ENCODE data around the gene EFCAB10. TPM values are rescaled to one million over a fixed set of nuclear protein-coding genes. Genes with fewer than 3 reads are reported as not detected.
A peak's percentile ranks its signal among the peaks of the same experiment; 100 is the strongest.
"Not testable (repeated sequence)": the region's sequence is repeated elsewhere in the genome, so short reads cannot be mapped to it uniquely, and the experiment has no call there.

EFCAB10 gene
- total RNA-seq, 2 experiments from 2014 or later, result not detected

DNA sequence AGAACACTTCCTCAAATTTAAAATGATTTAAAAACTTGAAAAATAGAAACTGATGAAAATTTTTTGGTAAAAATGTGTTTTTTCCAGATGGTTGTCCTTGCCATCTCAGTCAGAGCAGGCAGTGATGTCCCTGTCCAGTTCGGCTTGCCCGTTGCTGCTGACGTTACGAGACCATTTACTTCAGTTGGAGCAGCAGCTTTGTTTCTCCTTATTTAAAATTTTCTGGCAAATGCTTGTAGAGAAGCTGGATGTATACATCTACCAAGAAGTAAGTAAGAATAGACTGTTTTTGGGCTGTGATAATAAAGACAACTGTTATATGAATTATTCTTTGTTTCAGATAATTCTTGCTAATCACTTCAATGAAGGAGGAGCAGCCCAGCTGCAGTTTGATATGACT is 16.1 kb downstream of the EFCAB10 start:
- intact Hi-C loops (cut with micrococcal nuclease), result no loop called here
- no peaks in the 10 kb centered on the region for H3K9me3 Mint-ChIP-seq
- CTCF ChIA-PET, result interaction anchor here (0.7 to 0.9 kb wide), 2 partner anchors 33 to 166 kb away, joined by 3 to 4 read pairs; partner anchors contain the start of gene RINT1
- POLR2A ChIA-PET, result no interaction called here
- no peak overlapping the region for H3K27ac Mint-ChIP-seq
- H3K27me3 Mint-ChIP-seq, result no peaks in the 10 kb centered on the region
- no peak for DNase-seq
- H3K4me1 Mint-ChIP-seq (ENCODE audit: low read depth), result no peaks in the 10 kb centered on the region
- H3K4me3 Mint-ChIP-seq, result no peak overlapping the region
- peaks cover 21% of the 10 kb centered on the region for H3K36me3 Mint-ChIP-seq

DNA sequence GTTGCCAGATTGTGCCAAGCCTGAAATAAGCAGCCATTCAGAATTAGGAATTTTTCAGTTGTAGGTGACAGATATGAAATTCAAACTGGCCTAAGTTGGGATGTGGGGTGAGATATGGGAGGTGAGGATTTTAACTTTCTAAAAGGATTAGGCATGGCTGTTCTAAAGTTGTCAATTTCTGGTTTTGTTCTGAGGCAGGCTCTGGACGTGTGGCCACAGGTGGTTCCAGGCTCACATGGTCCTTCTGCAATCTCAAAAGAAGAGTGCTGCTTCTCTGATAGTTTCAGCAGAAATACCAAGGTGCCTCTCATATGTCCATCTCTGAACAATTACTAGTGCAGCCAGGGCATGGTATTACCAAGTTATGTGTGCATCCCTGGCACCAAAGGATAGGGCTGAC is 21.4 kb downstream of the EFCAB10 start:
- Mint-ChIP-seq H3K4me3 (no peak overlapping the region), H3K27me3 (no peaks in the 10 kb centered on the region), H3K36me3 (peaks cover 19% of the 10 kb centered on the region), H3K9me3 (no peaks in the 10 kb centered on the region), H3K27ac (no peak overlapping the region), H3K4me1 (ENCODE audit: low read depth) (no peaks in the 10 kb centered on the region)
- POLR2A ChIA-PET, result no interaction called here
- CTCF ChIA-PET, result no interaction called here
- intact Hi-C loops (cut with micrococcal nuclease), result no loop called here
- no peak for DNase-seq

DNA sequence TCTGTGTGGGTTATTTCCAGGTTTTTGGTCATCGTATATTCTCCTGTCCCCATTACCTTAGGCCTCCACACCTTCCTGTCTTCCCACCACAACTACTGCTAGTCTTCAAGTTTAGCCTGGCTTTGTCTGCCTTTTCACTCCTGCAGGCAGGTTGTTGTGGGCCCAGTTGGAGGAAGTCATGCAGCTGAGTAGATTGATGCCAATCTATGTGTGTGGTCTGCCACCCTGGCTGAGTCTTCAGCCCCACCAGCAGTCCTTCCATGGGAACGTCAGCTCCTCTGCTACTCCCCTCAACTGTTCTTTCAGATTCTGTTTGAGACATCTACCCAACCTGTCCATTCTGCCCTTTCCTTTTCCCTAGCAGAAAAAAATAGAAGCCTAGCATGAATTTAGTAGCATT is 43.0 kb downstream of the EFCAB10 start:
- H3K27me3 Mint-ChIP-seq, result no peaks in the 10 kb centered on the region
- H3K9me3 Mint-ChIP-seq, result no peaks in the 10 kb centered on the region
- DNase-seq, result no peak
- POLR2A ChIA-PET, result no interaction called here
- H3K36me3 Mint-ChIP-seq, result peaks cover 20% of the 10 kb centered on the region
- CTCF ChIA-PET, result no interaction called here
- no peak overlapping the region for H3K27ac Mint-ChIP-seq
- no peak overlapping the region for H3K4me3 Mint-ChIP-seq
- intact Hi-C loops (cut with micrococcal nuclease), result no loop called here
- peaks cover 11% of the 10 kb centered on the region for H3K4me1 Mint-ChIP-seq (ENCODE audit: low read depth)

DNA sequence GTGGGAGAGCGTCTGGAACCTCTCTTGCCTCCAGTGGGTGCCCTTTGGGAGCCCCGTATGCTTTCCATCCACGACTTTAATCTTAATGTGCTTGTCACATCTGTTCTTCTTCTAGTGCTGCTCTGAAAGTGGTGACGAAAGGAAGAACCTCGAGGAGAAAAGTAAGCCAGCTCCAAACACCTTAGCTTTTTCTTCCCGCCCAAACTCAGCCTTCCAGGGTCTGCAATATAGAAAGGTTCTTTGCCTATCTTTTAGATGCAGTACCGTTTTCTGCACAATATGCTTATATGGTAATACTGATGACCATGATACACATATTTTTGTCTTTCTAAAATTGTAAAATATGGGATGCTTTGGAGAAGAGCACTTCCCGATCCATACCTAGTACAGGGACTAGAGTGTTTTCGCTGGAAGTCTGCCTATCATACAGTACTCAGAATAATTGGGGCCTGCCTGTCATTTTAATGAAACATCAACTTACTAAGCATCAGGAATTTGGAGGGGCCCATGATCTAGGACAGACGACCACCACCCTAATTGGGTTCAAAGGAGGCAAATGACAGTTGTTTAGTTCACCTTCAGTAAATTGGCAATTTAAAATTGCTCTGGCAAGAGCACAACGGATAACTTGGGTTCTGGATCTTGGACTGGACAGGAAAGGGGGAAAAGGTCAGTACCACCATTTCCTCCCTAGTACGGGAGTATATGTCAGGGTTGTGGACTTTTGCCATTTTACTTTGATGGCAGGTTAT is 48.4 kb downstream of the EFCAB10 start:
- no peak for DNase-seq
- H3K36me3 Mint-ChIP-seq, result peaks cover 2% of the 10 kb centered on the region
- no peaks in the 10 kb centered on the region for H3K27me3 Mint-ChIP-seq
- CTCF ChIA-PET, result interaction anchor here (1.3 to 2.1 kb wide), 6 partner anchors 12 to 552 kb away, joined by 3 to 11 read pairs (median 5); no protein-coding TSS in a partner anchor
- peak overlapping the region; percentile 86 for H3K4me3 Mint-ChIP-seq
- H3K4me1 Mint-ChIP-seq (ENCODE audit: low read depth), result peaks cover 22% of the 10 kb centered on the region
- no peaks in the 10 kb centered on the region for H3K9me3 Mint-ChIP-seq
- intact Hi-C loops (cut with micrococcal nuclease), result loop anchor here (1.0 to 5.0 kb wide), 6 partner anchors 11 to 591 kb away; partner anchors contain the start of gene PUS7
- H3K27ac Mint-ChIP-seq, result peak overlapping the region; percentile 88
- POLR2A ChIA-PET, result interaction anchor here (1.1 to 1.7 kb wide), 5 partner anchors 8 to 37 kb away, joined by 4 to 7 read pairs (median 4); partner anchors contain the start of gene PUS7

DNA sequence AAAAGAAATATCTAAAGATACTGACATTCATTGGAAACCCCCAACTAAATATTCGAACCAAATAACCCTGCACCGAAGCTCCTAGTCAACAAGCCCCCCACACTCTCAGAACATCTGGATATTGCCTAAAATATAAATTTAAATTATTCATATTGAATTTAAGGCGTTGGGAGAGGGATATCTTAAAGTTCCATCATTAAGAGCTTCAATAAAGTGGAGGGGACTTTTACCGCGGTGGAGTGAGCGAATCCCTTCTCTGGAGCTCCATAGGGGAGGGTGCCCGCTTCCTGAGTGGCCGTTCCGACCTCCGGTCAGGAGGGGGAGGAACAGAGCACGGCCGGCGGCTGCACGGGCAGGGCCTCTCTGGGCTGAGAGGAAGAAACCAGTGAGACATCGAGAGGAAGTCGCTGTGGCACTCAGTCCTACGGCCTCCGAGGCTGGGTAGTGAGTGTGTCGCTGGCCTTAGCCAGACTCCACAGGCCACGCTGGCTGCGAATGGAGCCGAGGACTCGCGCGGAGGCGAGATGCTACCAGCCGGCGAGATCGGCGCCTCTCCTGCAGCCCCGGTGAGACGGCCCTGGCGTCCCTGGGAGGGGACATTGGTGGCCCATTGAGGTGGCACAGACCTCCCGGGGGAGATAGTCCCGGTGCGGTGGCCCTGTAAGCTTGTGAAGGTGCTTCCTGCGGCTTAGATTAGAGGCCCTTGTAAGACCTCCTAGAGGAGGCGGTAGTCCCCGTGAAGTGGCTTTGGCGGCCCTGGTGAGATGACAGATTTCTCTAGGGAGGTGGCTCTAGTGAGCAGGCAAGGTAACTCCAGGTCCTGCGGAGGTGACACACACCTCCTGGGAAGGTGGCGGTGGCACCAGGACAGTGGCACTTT is 49.3 kb downstream of the EFCAB10 start, which contains the start of gene RINT1:
Gene RINT1, plus strand, starts transcription at position 410 of the 880 bp plus-strand sequence. Its CDS starts 115 bp downstream, at position 525.
- no peaks in the 10 kb centered on the region for H3K27me3 Mint-ChIP-seq
- ChIA-PET CTCF (interaction anchor here (0.8 to 2.1 kb wide), 17 partner anchors 9 to 525 kb away, joined by 3 to 11 read pairs (median 4); no protein-coding TSS in a partner anchor), POLR2A (interaction anchor here (0.6 to 1.7 kb wide), 12 partner anchors 9 to 520 kb away, joined by 3 to 7 read pairs (median 4); partner anchors contain the start of gene PUS7)
- peaks cover 22% of the 10 kb centered on the region for H3K4me1 Mint-ChIP-seq (ENCODE audit: low read depth)
- peaks cover 2% of the 10 kb centered on the region for H3K36me3 Mint-ChIP-seq
- no peaks in the 10 kb centered on the region for H3K9me3 Mint-ChIP-seq
- peak; percentile 94 for DNase-seq
- intact Hi-C loops (cut with micrococcal nuclease), result loop anchor here (1.0 to 5.0 kb wide), 7 partner anchors 10 to 590 kb away; partner anchors contain the start of genes PUS7 and SRPK2
- peak within 1 kb of the TSS; percentile 86 for H3K4me3 Mint-ChIP-seq
- H3K27ac Mint-ChIP-seq, result peak within 1 kb of the TSS; percentile 88

GRCh38 chr7:105530546-105530945 is 50.7 kb downstream of the EFCAB10 start:
- ChIA-PET CTCF (no interaction called here), POLR2A (interaction anchor here (0.6 kb wide), 1 partner anchor 336 kb away, joined by 3 read pairs; no protein-coding TSS in a partner anchor)
- Mint-ChIP-seq H3K4me3 (peak overlapping the region; percentile 35), H3K27me3 (no peaks in the 10 kb centered on the region), H3K9me3 (no peaks in the 10 kb centered on the region), H3K27ac (no peak overlapping the region), H3K36me3 (no peaks in the 10 kb centered on the region), H3K4me1 (ENCODE audit: low read depth) (peaks cover 18% of the 10 kb centered on the region)
- intact Hi-C loops (cut with micrococcal nuclease), result loop anchor here (2.0 to 5.0 kb wide), 3 partner anchors 142 to 588 kb away; partner anchors contain the start of gene SRPK2
- DNase-seq, result no peak

- Mint-ChIP-seq H3K27ac (peak overlapping the region; percentile 38), H3K4me1 (ENCODE audit: low read depth) (peaks cover 18% of the 10 kb centered on the region), H3K36me3 (no peaks in the 10 kb centered on the region), H3K4me3 (peak overlapping the region; percentile 35), H3K27me3 (no peaks in the 10 kb centered on the region), H3K9me3 (no peaks in the 10 kb centered on the region)
- ChIA-PET CTCF (no interaction called here), POLR2A (interaction anchor here (0.6 kb wide), 1 partner anchor 336 kb away, joined by 3 read pairs; no protein-coding TSS in a partner anchor)
- no peak for DNase-seq
- intact Hi-C loops (cut with micrococcal nuclease), result loop anchor here (2.0 to 5.0 kb wide), 3 partner anchors 141 to 588 kb away; partner anchors contain the start of gene SRPK2
These were observed 51.2 kb downstream of the EFCAB10 start for GRCh38 chr7:105530126-105530525.

DNA sequence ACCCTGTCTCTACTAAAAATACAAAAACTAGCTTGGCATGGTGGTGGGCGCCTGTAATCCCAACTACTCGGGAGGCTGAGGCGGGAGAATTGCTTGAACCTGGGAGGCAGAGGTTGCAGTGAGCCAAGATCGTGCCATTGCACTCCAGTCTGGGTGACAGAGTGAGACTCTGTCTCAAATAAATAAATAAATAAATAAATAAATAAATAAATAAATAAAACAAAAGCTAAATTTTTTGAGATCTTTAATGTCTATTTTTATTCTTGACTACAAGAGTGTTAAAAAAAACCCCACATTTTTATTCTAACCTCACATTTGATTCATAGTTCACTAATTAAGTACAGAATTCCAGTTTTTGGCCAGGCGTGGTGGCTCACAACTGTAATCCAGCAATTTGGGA is 53.6 kb downstream of the EFCAB10 start:
- H3K4me1 Mint-ChIP-seq (ENCODE audit: low read depth); DNase-seq; H3K36me3 Mint-ChIP-seq; intact Hi-C loops (cut with micrococcal nuclease); POLR2A ChIA-PET; H3K9me3 Mint-ChIP-seq; H3K27ac Mint-ChIP-seq; CTCF ChIA-PET; H3K4me3 Mint-ChIP-seq; H3K27me3 Mint-ChIP-seq: not testable (repeated sequence)

GRCh38 chr7:105524840-105525239 is 56.5 kb downstream of the EFCAB10 start:
- no peak for DNase-seq
- no peaks in the 10 kb centered on the region for H3K27me3 Mint-ChIP-seq
- no peaks in the 10 kb centered on the region for H3K9me3 Mint-ChIP-seq
- no peak overlapping the region for H3K4me3 Mint-ChIP-seq
- intact Hi-C loops (cut with micrococcal nuclease), result no loop called here
- no peak overlapping the region for H3K27ac Mint-ChIP-seq
- H3K4me1 Mint-ChIP-seq (ENCODE audit: low read depth), result peaks cover 11% of the 10 kb centered on the region
- POLR2A ChIA-PET, result no interaction called here
- H3K36me3 Mint-ChIP-seq, result no peaks in the 10 kb centered on the region
- CTCF ChIA-PET, result no interaction called here

DNA sequence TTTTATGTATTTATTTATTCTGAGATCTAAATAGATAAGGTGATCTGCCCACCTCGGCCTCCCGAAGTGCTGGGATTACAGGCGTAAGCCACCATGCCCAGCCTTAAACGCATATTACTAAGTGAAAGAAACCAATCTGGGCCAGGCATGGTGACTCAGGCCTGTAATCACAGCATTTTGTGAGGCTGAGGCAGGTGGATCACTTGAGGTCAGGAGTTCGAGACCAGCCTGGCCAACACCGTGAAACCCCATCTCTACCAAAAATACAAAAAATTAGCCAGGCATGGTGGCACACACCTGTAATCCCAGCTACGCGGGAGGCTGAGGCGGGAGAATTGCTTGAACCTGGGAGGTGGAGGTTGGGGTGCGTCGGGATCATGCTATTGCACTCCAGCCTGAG is 56.9 kb downstream of the EFCAB10 start:
- DNase-seq; POLR2A ChIA-PET; H3K27ac Mint-ChIP-seq; H3K36me3 Mint-ChIP-seq; intact Hi-C loops (cut with micrococcal nuclease); H3K9me3 Mint-ChIP-seq; H3K4me3 Mint-ChIP-seq; H3K27me3 Mint-ChIP-seq: not testable (repeated sequence)
- peaks cover 15% of the 10 kb centered on the region for H3K4me1 Mint-ChIP-seq (ENCODE audit: low read depth)
- CTCF ChIA-PET, result interaction anchor here (1.7 kb wide), 1 partner anchor 7 kb away, joined by 11 read pairs; the partner anchor contains the start of gene RINT1

- ChIA-PET POLR2A (interaction anchor here (0.7 to 1.5 kb wide), 4 partner anchors 9 to 17 kb away, joined by 3 to 6 read pairs (median 5); partner anchors contain the start of gene RINT1), CTCF (no interaction called here)
These were observed 59.4 kb downstream of the EFCAB10 start, which contains the start of gene PUS7 for GRCh38 chr7:105521717-105522463. TSS of gene PUS7 (minus strand) at chr7:105522271. CDS start at chr7:105508512, 13,759 bp downstream.

More at GRCh38 chr7:105521717-105522463, 59.4 kb downstream of the EFCAB10 start, which contains the start of gene PUS7:
- Mint-ChIP-seq H3K27ac (peak within 1 kb of the TSS; percentile 78), H3K4me3 (peak within 1 kb of the TSS; percentile 95), H3K4me1 (ENCODE audit: low read depth) (peaks cover 17% of the 10 kb centered on the region), H3K9me3 (no peaks in the 10 kb centered on the region), H3K27me3 (no peaks in the 10 kb centered on the region), H3K36me3 (peaks cover 4% of the 10 kb centered on the region)
- peak; percentile 90 for DNase-seq
- intact Hi-C loops (cut with micrococcal nuclease), result loop anchor here (1.0 kb wide), 1 partner anchor 10 kb away; the partner anchor contains the start of gene RINT1

Data from activated CD4-positive, alpha-beta memory T cell treated with anti-CD3 and anti-CD28 coated beads for 36 hours (primary cell).